HG03045 (cell line): ENCODE measurements around the gene ZBTB7C.

Experiments used
- ATAC-seq: cut with Tn5 transposase; IDR thresholded peaks from one replicate; pipeline ENCODE4 v1.9.1; 2021; ENCODE audit warnings: mild to moderate bottlenecking, moderate library complexity; ENCODE audit not compliant: unreplicated experiment

The ZBTB7C gene

GRCh38 chr18:48051945-48052840 is 357.0 kb downstream of the ZBTB7C start:
- no peak for ATAC-seq

GRCh38 chr18:48050176-48050575 is 359.0 kb downstream of the ZBTB7C start:
- ATAC-seq: no peak

- no peak for ATAC-seq
These were observed 359.4 kb downstream of the ZBTB7C start for GRCh38 chr18:48049757-48050156.

- ATAC-seq: no peak
These were observed 360.9 kb downstream of the ZBTB7C start for GRCh38 chr18:48048251-48048650.

- ATAC-seq: no peak
These were observed 362.3 kb downstream of the ZBTB7C start for GRCh38 chr18:48046843-48047242.

GRCh38 chr18:48045744-48046143 is 363.4 kb downstream of the ZBTB7C start:
- no peak for ATAC-seq

- no peak for ATAC-seq
These were observed 364.2 kb downstream of the ZBTB7C start for GRCh38 chr18:48044944-48045343.

- ATAC-seq: no peak
These were observed 366.0 kb downstream of the ZBTB7C start for GRCh38 chr18:48043166-48043565.

- ATAC-seq: no peak
These were observed 366.8 kb downstream of the ZBTB7C start for GRCh38 chr18:48042431-48042830.

- ATAC-seq: no peak
These were observed 368.6 kb downstream of the ZBTB7C start for GRCh38 chr18:48040457-48041110.

- ATAC-seq: no peak
These were observed 369.4 kb downstream of the ZBTB7C start for GRCh38 chr18:48039769-48040215.

- no peak for ATAC-seq
These were observed 370.5 kb downstream of the ZBTB7C start for GRCh38 chr18:48038636-48039035.

- no peak for ATAC-seq
These were observed 371.5 kb downstream of the ZBTB7C start for GRCh38 chr18:48037481-48038271.

GRCh38 chr18:48036641-48037421 is 372.4 kb downstream of the ZBTB7C start:
- no peak for ATAC-seq

GRCh38 chr18:48036226-48036625 is 373.0 kb downstream of the ZBTB7C start:
- ATAC-seq: no peak

GRCh38 chr18:48035556-48035860 is 373.7 kb downstream of the ZBTB7C start:
- ATAC-seq: no peak

- ATAC-seq: no peak
These were observed 374.3 kb downstream of the ZBTB7C start for GRCh38 chr18:48034651-48035555.

GRCh38 chr18:48033790-48034650 is 375.2 kb downstream of the ZBTB7C start:
- ATAC-seq: no peak
